HG02642 (cell line): ENCODE measurements around the gene DLG2.
"Not testable (repeated sequence)": the region's sequence is repeated elsewhere in the genome, so short reads cannot be mapped to it uniquely, and the experiment has no call there.

Experiments
- ATAC-seq: cut with Tn5 transposase; IDR thresholded peaks from one replicate; pipeline ENCODE4 v1.9.1; 2021; ENCODE audit warnings: mild to moderate bottlenecking; ENCODE audit not compliant: unreplicated experiment, poor library complexity

DLG2 gene

GRCh38 chr11:84383576-84383975 is 1243.6 kb downstream of the DLG2 start:
- ATAC-seq: no peak

GRCh38 chr11:84381666-84382065 is 1245.5 kb downstream of the DLG2 start:
- no peak for ATAC-seq

- no peak for ATAC-seq
These were observed 1254.7 kb downstream of the DLG2 start for GRCh38 chr11:84372381-84372950.

- ATAC-seq: no peak
These were observed 1269.1 kb downstream of the DLG2 start for GRCh38 chr11:84358034-84358433.

- ATAC-seq: no peak
These were observed 1271.2 kb downstream of the DLG2 start for GRCh38 chr11:84355911-84356310.

- ATAC-seq: no peak
These were observed 1281.5 kb downstream of the DLG2 start for GRCh38 chr11:84345597-84345996.

GRCh38 chr11:84345027-84345426 is 1282.1 kb downstream of the DLG2 start:
- ATAC-seq: no peak

GRCh38 chr11:84339796-84340195 is 1287.3 kb downstream of the DLG2 start:
- ATAC-seq: no peak

GRCh38 chr11:84333221-84333620 is 1293.9 kb downstream of the DLG2 start:
- no peak for ATAC-seq

GRCh38 chr11:84322211-84322610 is 1304.9 kb downstream of the DLG2 start:
- no peak for ATAC-seq

- no peak for ATAC-seq
These were observed 1307.3 kb downstream of the DLG2 start for GRCh38 chr11:84319863-84320262.

GRCh38 chr11:84316866-84317555 is 1310.1 kb downstream of the DLG2 start:
- ATAC-seq: no peak

GRCh38 chr11:84313830-84314359 is 1313.2 kb downstream of the DLG2 start:
- no peak for ATAC-seq

- ATAC-seq: no peak
These were observed 1316.9 kb downstream of the DLG2 start for GRCh38 chr11:84310268-84310667.

- ATAC-seq: not testable (repeated sequence)
These were observed 1318.7 kb downstream of the DLG2 start for GRCh38 chr11:84308491-84308890.

GRCh38 chr11:84300092-84300491 is 1327.1 kb downstream of the DLG2 start:
- ATAC-seq: no peak

- ATAC-seq: no peak
These were observed 1329.6 kb downstream of the DLG2 start for GRCh38 chr11:84297570-84297969.

GRCh38 chr11:84295815-84296214 is 1331.3 kb downstream of the DLG2 start:
- no peak for ATAC-seq

GRCh38 chr11:84292955-84293354 is 1334.2 kb downstream of the DLG2 start:
- ATAC-seq: no peak

- ATAC-seq: no peak
These were observed 1335.1 kb downstream of the DLG2 start for GRCh38 chr11:84292006-84292405.

GRCh38 chr11:84290647-84291046 is 1336.5 kb downstream of the DLG2 start:
- no peak for ATAC-seq

- ATAC-seq: peak; percentile 96
These were observed 1337.7 kb downstream of the DLG2 start for GRCh38 chr11:84289381-84289906.
